ENCODE results near the gene RAPGEF3.

Gene RAPGEF3, protein sequence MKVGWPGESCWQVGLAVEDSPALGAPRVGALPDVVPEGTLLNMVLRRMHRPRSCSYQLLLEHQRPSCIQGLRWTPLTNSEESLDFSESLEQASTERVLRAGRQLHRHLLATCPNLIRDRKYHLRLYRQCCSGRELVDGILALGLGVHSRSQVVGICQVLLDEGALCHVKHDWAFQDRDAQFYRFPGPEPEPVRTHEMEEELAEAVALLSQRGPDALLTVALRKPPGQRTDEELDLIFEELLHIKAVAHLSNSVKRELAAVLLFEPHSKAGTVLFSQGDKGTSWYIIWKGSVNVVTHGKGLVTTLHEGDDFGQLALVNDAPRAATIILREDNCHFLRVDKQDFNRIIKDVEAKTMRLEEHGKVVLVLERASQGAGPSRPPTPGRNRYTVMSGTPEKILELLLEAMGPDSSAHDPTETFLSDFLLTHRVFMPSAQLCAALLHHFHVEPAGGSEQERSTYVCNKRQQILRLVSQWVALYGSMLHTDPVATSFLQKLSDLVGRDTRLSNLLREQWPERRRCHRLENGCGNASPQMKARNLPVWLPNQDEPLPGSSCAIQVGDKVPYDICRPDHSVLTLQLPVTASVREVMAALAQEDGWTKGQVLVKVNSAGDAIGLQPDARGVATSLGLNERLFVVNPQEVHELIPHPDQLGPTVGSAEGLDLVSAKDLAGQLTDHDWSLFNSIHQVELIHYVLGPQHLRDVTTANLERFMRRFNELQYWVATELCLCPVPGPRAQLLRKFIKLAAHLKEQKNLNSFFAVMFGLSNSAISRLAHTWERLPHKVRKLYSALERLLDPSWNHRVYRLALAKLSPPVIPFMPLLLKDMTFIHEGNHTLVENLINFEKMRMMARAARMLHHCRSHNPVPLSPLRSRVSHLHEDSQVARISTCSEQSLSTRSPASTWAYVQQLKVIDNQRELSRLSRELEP

GRCh38 chr12:47758834-47759690 lies at the start of gene RAPGEF3:
Gene RAPGEF3, minus strand, starts transcription at chr12:47758880. Its CDS starts 324 bp downstream, at chr12:47758556.
- TF ChIP-seq, protein P1, sequence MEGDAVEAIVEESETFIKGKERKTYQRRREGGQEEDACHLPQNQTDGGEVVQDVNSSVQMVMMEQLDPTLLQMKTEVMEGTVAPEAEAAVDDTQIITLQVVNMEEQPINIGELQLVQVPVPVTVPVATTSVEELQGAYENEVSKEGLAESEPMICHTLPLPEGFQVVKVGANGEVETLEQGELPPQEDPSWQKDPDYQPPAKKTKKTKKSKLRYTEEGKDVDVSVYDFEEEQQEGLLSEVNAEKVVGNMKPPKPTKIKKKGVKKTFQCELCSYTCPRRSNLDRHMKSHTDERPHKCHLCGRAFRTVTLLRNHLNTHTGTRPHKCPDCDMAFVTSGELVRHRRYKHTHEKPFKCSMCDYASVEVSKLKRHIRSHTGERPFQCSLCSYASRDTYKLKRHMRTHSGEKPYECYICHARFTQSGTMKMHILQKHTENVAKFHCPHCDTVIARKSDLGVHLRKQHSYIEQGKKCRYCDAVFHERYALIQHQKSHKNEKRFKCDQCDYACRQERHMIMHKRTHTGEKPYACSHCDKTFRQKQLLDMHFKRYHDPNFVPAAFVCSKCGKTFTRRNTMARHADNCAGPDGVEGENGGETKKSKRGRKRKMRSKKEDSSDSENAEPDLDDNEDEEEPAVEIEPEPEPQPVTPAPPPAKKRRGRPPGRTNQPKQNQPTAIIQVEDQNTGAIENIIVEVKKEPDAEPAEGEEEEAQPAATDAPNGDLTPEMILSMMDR (IDR thresholded peaks at IDR 0.05), result peak; percentile 56

DNA sequence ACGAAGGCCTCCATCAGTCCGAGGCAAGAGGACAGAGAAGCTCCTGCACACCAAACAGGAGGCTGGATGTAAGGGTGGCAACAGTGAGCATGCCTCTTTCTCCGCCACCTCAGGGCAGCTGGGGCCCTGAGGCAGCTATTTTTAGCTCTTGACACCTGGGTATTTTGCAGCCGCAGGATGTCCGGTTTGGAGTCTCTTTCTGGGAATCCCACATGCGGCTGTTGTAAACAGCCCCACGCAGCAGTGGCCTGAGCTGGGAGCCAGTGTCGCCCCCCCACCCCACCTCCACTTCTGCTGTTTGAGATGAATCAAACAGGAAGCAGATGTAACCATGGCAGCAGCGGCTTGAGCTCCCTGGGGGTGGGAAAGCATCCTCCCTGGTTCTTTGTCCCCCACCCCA lies 49.4 kb upstream of the RAPGEF3 start:
- TF ChIP-seq, protein P1 (IDR thresholded peaks at IDR 0.05), result no peak

DNA sequence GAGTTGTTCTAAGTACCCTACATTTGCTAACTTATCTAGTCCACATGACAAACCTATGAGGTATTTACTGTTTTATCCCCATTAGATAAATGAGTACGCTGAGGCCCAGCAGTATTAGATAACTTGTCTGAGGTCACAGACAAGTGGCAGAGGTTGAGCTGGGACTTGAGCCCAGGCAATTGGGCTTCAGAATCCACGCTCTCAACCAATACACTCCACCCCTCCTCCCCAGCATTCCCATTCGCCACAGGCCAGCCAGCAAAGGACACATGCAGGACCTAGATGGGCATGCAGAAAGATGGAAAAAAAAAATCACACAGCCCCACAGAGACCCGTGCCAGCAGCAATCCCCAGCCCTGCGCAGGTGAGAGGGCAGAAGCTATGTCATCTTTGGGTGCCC lies 48.7 kb upstream of the RAPGEF3 start:
- TF ChIP-seq, protein P1 (IDR thresholded peaks at IDR 0.05), result no peak

- TF ChIP-seq, protein P1 (IDR thresholded peaks at IDR 0.05), result no peak
Measured at GRCh38 chr12:47805417-47805816, 46.7 kb upstream of the RAPGEF3 start.

- TF ChIP-seq, protein P1 (IDR thresholded peaks at IDR 0.05), result no peak
Measured at GRCh38 chr12:47804171-47804570, 45.5 kb upstream of the RAPGEF3 start.

DNA sequence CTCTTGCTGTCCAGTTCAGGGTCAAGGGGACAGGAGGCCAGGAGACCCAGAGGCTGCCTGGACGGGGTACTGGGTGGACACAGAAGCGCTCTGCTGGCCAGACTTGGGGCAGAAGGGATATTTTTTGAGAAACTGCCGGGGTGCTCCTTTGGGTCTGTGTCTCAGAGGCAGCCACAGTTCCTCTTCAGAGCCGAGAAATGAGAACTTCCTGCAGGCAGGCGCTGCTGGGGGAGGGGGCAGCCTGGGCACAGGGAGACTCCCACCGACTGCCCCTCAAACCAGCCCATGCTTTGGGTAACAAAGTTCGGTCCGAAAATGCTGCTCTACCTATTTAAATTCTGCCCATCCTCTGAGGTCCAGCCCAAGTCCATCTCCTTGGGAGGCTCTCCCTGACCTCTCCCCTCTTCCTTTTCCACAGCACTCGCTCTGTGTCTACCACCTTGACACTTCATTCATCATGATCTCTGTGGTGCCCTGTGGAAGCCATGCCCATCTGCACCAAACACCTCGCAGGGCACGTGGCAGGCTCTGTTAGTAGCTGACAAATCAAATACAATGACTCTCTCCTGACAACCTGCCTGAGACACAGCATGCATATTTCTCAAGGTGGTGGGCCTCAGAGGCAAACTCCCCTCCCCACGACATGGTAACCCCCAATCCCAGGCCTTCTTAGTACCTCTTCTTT lies 44.7 kb upstream of the RAPGEF3 start:
- TF ChIP-seq, protein P1 (IDR thresholded peaks at IDR 0.05), result no peak
